ENCODE measurements around the gene OR5H6. TPM values are rescaled to one million over a fixed set of nuclear protein-coding genes. Genes with fewer than 3 reads are reported as not detected.

OR5H6 gene
- total and polyA plus RNA-seq, 2 of the 13 experiments (the other 11 are each of a cell fraction or from before 2014, with no cell fraction given) = not detected

GRCh38 chr3:98291332-98291957 is 27.4 kb downstream of the OR5H6 start (continued):
- TF ChIP-seq SCMH1 (CRISPR knock-in tag; IDR thresholded peaks at IDR 0.05; ENCODE audit: borderline replicate concordance) = no peak
- no peak for TF ChIP-seq ZBTB7A (CRISPR knock-in tag; IDR thresholded peaks at IDR 0.05)
- TF ChIP-seq ZNF615 (CRISPR knock-in tag; IDR thresholded peaks at IDR 0.05; ENCODE audit: borderline replicate concordance) = no peak
- TF ChIP-seq FOXO1 (CRISPR knock-in tag; IDR thresholded peaks at IDR 0.05) = no peak; the same call in 1 of the 2 replicates
- no peak for TF ChIP-seq NR0B2 (CRISPR knock-in tag; IDR thresholded peaks at IDR 0.05)
- no peak for TF ChIP-seq FOXM1 (CRISPR knock-in tag; IDR thresholded peaks at IDR 0.05)
- TF ChIP-seq ZNF367 (CRISPR knock-in tag; IDR thresholded peaks at IDR 0.05; ENCODE audit: borderline replicate concordance) = no peak
- TF ChIP-seq TFAP4 (IDR thresholded peaks at IDR 0.05; ENCODE audit: borderline replicate concordance, low read depth) = peak; percentile 35; the same call in 1 of the 2 replicates
- TF ChIP-seq RAD51 (IDR thresholded peaks at IDR 0.05; ENCODE audit: borderline replicate concordance) = no peak
- TF ChIP-seq ZNF543 (CRISPR knock-in tag; IDR thresholded peaks at IDR 0.05) = no peak
- TF ChIP-seq GATAD2A (CRISPR knock-in tag; IDR thresholded peaks at IDR 0.05) = 0 out of 2 replicates have a peak, but pooled peaks have one; percentile 20
- no peak for TF ChIP-seq ZNF446 (CRISPR knock-in tag; IDR thresholded peaks at IDR 0.05)
- no peak for TF ChIP-seq PITX1 (CRISPR knock-in tag; IDR thresholded peaks at IDR 0.05)
- TF ChIP-seq ZNF646 (CRISPR knock-in tag; IDR thresholded peaks at IDR 0.05) = no peak
- TF ChIP-seq RCOR2 (CRISPR knock-in tag; IDR thresholded peaks at IDR 0.05) = no peak
- TF ChIP-seq GABPA (IDR thresholded peaks at IDR 0.05; ENCODE audit: low read depth, low read length) = no peak
- no peak for TF ChIP-seq GABPA (CRISPR knock-in tag; IDR thresholded peaks at IDR 0.05; ENCODE audit: low read depth)
- TF ChIP-seq ATF2 (CRISPR knock-in tag; IDR thresholded peaks at IDR 0.05) = no peak
- TF ChIP-seq PHF8 (CRISPR knock-in tag; IDR thresholded peaks at IDR 0.05) = 0 out of 2 replicates have a peak, but pooled peaks have one; percentile 25

All from HepG2 (cell line).